Measurements from ENCODE around the gene MVB12B.

DNA sequence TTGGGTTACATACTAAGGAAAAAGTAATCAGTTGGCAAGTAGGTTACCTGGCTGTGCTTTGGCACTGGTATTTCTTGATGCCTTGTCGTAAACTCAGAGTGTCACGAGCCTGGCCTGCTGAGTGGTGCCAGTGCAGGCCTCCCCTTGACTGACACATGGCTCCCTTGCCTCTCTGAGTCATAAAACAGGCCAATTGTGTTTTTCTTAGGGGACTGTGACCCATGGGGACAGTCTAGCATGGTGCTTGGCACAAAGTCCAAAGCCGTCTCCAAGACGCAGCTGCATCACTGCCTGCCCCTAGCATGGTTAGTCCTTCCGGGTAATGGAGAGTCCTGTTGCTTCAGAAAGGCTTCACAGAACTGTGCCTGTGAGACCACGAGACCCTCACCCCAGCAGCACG is 132.5 kb downstream of the MVB12B start:
- TF ChIP-seq NR3C1 (CRISPR knock-in tag; IDR thresholded peaks at IDR 0.05) (no peak), ESRRA (CRISPR knock-in tag; IDR thresholded peaks at IDR 0.05; ENCODE audit: low read depth) (no peak), NFKB2 (CRISPR knock-in tag; IDR thresholded peaks at IDR 0.05; ENCODE audit: borderline replicate concordance) (no peak), KLF12 (CRISPR knock-in tag; IDR thresholded peaks at IDR 0.05; ENCODE audit: borderline replicate concordance) (no peak), HHEX (CRISPR knock-in tag; IDR thresholded peaks at IDR 0.05) (no peak), MAZ (IDR thresholded peaks at IDR 0.05; ENCODE audit: borderline replicate concordance, low read depth, low read length) (no peak), MAZ (CRISPR knock-in tag; IDR thresholded peaks at IDR 0.05; ENCODE audit: low read depth) (no peak), POLR2A (IDR thresholded peaks at IDR 0.05; ENCODE audit: insufficient read depth in 1 of 2, low read depth in 2 of 2, low read length in 2 of 2) (no peak), POLR2AphosphoS5 (IDR thresholded peaks at IDR 0.05; ENCODE audit: low read depth, low read length) (no peak), ZFYVE20 (CRISPR knock-in tag; IDR thresholded peaks at IDR 0.05; ENCODE audit: borderline replicate concordance, low read depth) (no peak), POGZ (CRISPR knock-in tag; IDR thresholded peaks at IDR 0.05) (no peak), JUNB (CRISPR knock-in tag; IDR thresholded peaks at IDR 0.05; ENCODE audit: borderline replicate concordance) (no peak)
- TF ChIP-seq, protein P1, sequence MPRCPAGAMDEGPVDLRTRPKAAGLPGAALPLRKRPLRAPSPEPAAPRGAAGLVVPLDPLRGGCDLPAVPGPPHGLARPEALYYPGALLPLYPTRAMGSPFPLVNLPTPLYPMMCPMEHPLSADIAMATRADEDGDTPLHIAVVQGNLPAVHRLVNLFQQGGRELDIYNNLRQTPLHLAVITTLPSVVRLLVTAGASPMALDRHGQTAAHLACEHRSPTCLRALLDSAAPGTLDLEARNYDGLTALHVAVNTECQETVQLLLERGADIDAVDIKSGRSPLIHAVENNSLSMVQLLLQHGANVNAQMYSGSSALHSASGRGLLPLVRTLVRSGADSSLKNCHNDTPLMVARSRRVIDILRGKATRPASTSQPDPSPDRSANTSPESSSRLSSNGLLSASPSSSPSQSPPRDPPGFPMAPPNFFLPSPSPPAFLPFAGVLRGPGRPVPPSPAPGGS (CRISPR knock-in tag; IDR thresholded peaks at IDR 0.05) = no peak
- TF ChIP-seq, protein P2, sequence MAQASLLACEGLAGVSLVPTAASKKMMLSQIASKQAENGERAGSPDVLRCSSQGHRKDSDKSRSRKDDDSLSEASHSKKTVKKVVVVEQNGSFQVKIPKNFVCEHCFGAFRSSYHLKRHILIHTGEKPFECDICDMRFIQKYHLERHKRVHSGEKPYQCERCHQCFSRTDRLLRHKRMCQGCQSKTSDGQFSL (CRISPR knock-in tag; IDR thresholded peaks at IDR 0.05) = no peak
- TF ChIP-seq, protein P3, sequence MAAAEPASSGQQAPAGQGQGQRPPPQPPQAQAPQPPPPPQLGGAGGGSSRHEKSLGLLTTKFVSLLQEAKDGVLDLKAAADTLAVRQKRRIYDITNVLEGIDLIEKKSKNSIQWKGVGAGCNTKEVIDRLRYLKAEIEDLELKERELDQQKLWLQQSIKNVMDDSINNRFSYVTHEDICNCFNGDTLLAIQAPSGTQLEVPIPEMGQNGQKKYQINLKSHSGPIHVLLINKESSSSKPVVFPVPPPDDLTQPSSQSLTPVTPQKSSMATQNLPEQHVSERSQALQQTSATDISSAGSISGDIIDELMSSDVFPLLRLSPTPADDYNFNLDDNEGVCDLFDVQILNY (CRISPR knock-in tag; conservative IDR thresholded peaks at IDR 0.05) = no peak
